SK-N-MC (cell line): ENCODE data around the gene KIF16B.
A peak's percentile ranks its signal among the peaks of the same experiment; 100 is the strongest.
"Not testable (repeated sequence)": the region's sequence is repeated elsewhere in the genome, so short reads cannot be mapped to it uniquely, and the experiment has no call there.

Experiments used
- DNase-seq: peaks from one replicate; pipeline ENCODE4 v3.0.0-alpha.2; 2011; ENCODE audit warnings: low read depth, low spot score
- H3K27ac ChIP-seq: fragments of 200-600 bp; sonication (generic); 2 replicates; pipeline ENCODE4 v1.5.1; 2016; ENCODE audit warnings: mixed run types
- H3K36me3 ChIP-seq: fragments of 200-600 bp; sonication (generic); 2 replicates; pipeline ENCODE4 v1.6.1; 2017; ENCODE audit warnings: antibody characterized with exemption, low read length, mixed read lengths; ENCODE audit not compliant: insufficient read depth
- H3K4me3 ChIP-seq: fragments of 200-600 bp; sonication (generic); 2 replicates; pipeline ENCODE4 v1.5.1; 2016
- H3K9ac ChIP-seq: fragments of 200-600 bp; sonication (generic); 2 replicates; pipeline ENCODE4 v1.8.0; 2017; ENCODE audit warnings: mixed run types, mixed read lengths; ENCODE audit not compliant: insufficient read length
- H3K9me3 ChIP-seq: fragments of 200-600 bp; sonication (generic); 2 replicates; pipeline ENCODE4 v1.6.1; 2017; ENCODE audit warnings: low read depth, mild to moderate bottlenecking, antibody characterized with exemption, low read length, moderate library complexity, mixed read lengths
- EZH2 ChIP-seq: fragments of 200-600 bp; sonication (generic); IDR thresholded peaks from one replicate; pipeline ENCODE4 v1.6.1; 2017; ENCODE audit warnings: antibody characterized with exemption
- FOXP2 ChIP-seq: optimal IDR thresholded peaks from 2 replicates; pipeline ENCODE3; 2011; ENCODE audit warnings: mild to moderate bottlenecking, moderate library complexity; ENCODE audit not compliant: insufficient read depth; ENCODE audit errors: extremely low read length, control extremely low read depth
- POLR2AphosphoS5 ChIP-seq: IDR thresholded peaks from 2 replicates; pipeline ENCODE4 v1.6.1; 2012; ENCODE audit warnings: mild to moderate bottlenecking, low read depth, low read length, borderline replicate concordance

KIF16B gene

DNA sequence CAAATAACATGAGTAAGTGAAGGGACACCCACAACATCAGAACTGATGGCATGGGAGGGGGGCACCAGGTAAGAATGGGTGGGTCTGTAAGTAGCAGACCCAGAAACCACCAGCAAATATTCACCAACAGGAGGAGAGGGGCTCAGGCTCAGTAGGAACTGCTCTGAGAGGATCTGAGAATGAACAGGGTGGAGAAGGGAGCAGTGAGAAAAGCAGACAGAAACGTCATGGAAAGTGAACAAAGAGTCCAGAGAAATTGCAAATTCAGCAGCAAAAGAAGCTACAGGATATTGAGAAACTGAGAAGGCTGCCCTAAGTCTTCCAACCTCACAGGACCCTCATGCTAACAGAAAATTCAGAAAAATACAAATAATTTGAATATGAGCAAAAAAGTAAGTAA, 121.3 kb downstream of the KIF16B start:
- Histone ChIP-seq H3K9me3 (no peaks in the 10 kb centered on the region), H3K9ac (no peak overlapping the region), H3K27ac (no peak overlapping the region), H3K36me3 (no peaks in the 10 kb centered on the region), H3K4me3 (no peak overlapping the region)
- no peak for DNase-seq
- TF ChIP-seq FOXP2 (no peak), EZH2 (no peak), POLR2AphosphoS5 (no peak)

GRCh38 chr20:16451001-16451400, 122.2 kb downstream of the KIF16B start:
- TF ChIP-seq POLR2AphosphoS5, result no peak
- no peak for TF ChIP-seq FOXP2
- TF ChIP-seq EZH2, result no peak
- Histone ChIP-seq H3K27ac (no peak overlapping the region), H3K36me3 (no peaks in the 10 kb centered on the region), H3K9me3 (no peaks in the 10 kb centered on the region), H3K9ac (no peak overlapping the region), H3K4me3 (no peak overlapping the region)
- DNase-seq, result no peak

GRCh38 chr20:16446991-16447390, 126.3 kb downstream of the KIF16B start:
- no peak overlapping the region for H3K9ac ChIP-seq
- no peak overlapping the region for H3K27ac ChIP-seq
- no peak overlapping the region for H3K4me3 ChIP-seq
- H3K36me3 ChIP-seq, result no peaks in the 10 kb centered on the region
- TF ChIP-seq EZH2 (no peak), FOXP2 (no peak), POLR2AphosphoS5 (no peak)
- no peaks in the 10 kb centered on the region for H3K9me3 ChIP-seq
- no peak for DNase-seq

DNA sequence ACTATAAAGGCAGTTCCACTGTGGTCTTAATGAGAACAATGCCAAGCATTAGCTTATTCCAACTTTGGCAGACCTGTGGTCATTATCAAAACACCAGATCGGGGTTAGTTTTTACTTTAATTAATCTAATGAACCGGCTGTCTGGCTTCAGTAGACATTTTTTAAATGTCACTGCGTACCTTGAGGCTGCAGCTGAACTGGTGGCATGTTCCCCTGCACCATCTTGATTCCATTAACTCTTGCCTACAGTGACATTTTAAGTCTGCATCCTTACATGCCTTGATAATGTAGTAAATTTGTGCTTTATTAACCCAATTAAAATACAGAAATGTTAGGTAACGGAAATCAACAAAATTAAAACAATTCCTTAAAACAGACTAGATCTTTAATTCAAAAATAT, 127.0 kb downstream of the KIF16B start:
- no peak overlapping the region for H3K4me3 ChIP-seq
- H3K27ac ChIP-seq, result no peak overlapping the region
- H3K9me3 ChIP-seq, result no peaks in the 10 kb centered on the region
- H3K36me3 ChIP-seq, result no peaks in the 10 kb centered on the region
- TF ChIP-seq EZH2 (no peak), FOXP2 (no peak), POLR2AphosphoS5 (no peak)
- no peak for DNase-seq
- H3K9ac ChIP-seq, result no peak overlapping the region

DNA sequence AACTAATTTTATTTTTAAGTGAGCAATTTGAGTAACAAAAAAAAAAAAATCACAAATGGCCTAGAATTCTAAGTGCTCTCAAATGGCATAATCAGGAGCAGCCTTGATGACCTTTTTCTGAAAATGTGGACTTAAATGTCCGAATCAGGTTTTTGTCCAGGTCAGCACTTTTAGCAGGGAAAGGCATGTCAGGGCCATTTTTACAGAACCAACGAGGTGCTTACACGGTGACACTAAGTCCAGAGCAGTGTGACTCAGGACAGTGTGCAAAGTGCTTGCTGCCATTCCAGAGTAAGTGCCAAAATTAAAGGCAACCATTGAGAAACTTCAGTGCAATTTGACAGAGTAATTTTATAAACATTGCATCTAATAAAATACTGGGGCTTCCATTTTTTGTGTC, 127.8 kb downstream of the KIF16B start:
- no peak overlapping the region for H3K4me3 ChIP-seq
- no peak for DNase-seq
- no peak overlapping the region for H3K9ac ChIP-seq
- H3K36me3 ChIP-seq, result no peaks in the 10 kb centered on the region
- no peak for TF ChIP-seq POLR2AphosphoS5
- TF ChIP-seq EZH2, result no peak
- no peak for TF ChIP-seq FOXP2
- H3K9me3 ChIP-seq, result no peaks in the 10 kb centered on the region
- no peak overlapping the region for H3K27ac ChIP-seq

DNA sequence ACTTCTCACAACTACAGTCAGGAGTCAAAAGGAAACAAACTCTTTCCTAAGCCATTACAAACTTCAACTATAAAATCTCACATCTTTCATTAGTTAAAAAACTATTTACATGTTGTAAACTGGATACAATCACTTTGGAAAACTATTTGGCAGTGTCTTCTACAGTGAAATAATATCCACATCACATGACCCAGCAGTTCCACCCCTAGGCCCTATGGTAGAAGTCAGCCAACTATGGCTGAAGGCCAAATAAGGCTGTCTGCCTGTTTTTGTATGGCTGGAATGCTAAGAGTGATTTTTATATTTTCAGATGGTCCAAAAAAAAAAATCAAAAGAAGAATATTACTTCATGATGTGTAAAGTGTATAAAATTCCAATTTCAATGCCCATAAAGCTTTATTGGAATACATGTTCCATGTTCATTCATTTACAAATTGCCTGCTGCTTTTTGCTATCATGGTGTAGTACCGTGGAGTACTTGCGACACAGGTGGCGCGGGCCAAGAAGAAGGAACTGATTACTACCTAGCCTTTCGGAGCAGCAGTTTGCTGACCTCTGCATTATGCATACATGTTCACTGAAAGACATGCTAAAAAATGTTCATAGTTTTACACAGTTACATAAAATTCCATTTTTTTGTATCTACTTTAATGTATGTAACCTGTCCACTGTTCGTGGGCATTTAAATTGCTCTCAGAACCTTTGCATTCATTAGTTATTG, 129.0 kb downstream of the KIF16B start:
- no peak for DNase-seq
- Histone ChIP-seq H3K4me3 (peak overlapping the region; percentile 24; the same call in 1 of the 2 replicates), H3K9ac (no peak overlapping the region), H3K36me3 (no peaks in the 10 kb centered on the region), H3K27ac (peak overlapping the region; percentile 43; the same call in 1 of the 2 replicates), H3K9me3 (no peaks in the 10 kb centered on the region)
- TF ChIP-seq FOXP2, result no peak
- TF ChIP-seq EZH2, result no peak
- TF ChIP-seq POLR2AphosphoS5, result no peak

DNA sequence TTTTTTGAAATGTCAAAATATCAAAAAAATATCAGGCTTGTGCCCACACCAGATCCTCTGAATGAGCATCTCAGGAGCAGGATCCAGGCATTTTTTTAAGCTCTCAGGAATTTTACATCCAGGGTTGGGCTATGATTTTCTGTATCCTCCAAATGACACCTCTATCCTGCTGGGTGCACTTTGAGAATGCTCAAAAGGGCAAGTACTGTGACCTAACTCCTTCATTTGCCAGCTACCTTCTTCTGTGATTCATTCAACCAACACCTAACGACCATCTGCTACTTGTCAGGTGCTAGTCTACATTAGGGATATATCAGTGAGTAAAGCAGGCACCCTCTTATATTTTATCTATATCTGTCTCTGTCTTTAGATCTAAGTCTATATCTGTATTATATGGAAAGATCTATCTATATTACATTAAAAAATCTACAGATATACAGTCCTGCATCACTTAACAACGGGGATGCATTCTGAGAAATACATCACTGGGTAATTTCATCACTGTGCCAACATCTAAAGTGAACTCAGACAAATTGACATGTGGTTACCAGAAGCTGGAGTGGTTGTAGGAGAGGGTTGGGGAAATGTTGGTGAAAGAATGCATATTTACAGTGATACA, 131.6 kb downstream of the KIF16B start:
- Histone ChIP-seq H3K36me3 (no peaks in the 10 kb centered on the region), H3K27ac (no peak overlapping the region), H3K9me3 (no peaks in the 10 kb centered on the region), H3K4me3 (no peak overlapping the region), H3K9ac (no peak overlapping the region)
- no peak for DNase-seq
- TF ChIP-seq EZH2 (no peak), FOXP2 (no peak), POLR2AphosphoS5 (no peak)

- Histone ChIP-seq H3K9ac (no peak overlapping the region), H3K36me3 (no peaks in the 10 kb centered on the region), H3K4me3 (no peak overlapping the region), H3K27ac (no peak overlapping the region), H3K9me3 (no peaks in the 10 kb centered on the region)
- DNase-seq, result no peak
- TF ChIP-seq POLR2AphosphoS5 (no peak), EZH2 (no peak), FOXP2 (no peak)
These were observed 132.6 kb downstream of the KIF16B start for GRCh38 chr20:16440686-16441085.

- not testable (repeated sequence) for H3K36me3 ChIP-seq, H3K9me3 ChIP-seq, H3K27ac ChIP-seq, DNase-seq, H3K4me3 ChIP-seq, H3K9ac ChIP-seq
These were observed 133.7 kb downstream of the KIF16B start for GRCh38 chr20:16439540-16439939.
